Endometrial microvascular endothelial cells (primary cell): ENCODE data around the gene VEGFA. TPM values are rescaled to one million over a fixed set of nuclear protein-coding genes. Genes with fewer than 3 reads are reported as not detected.

Experiments
- in situ Hi-C: cut with HindIII; loops from 2 replicates; pipeline ENCODE4 v1.10.0; 2017; ENCODE audit warnings: low sequenced_read_pairs, low pct_unique_long_range_greater_than_20kb; ENCODE audit errors: inconsistent ontology term
- total RNA-seq: library from RNA; depleted of rRNA; stranded (reverse); fragments of >200 nt; gene quantifications from one replicate; pipeline ENCODE4 v1.2.3, GENCODE V29; 2015; ENCODE audit errors: inconsistent ontology term

The VEGFA gene
- total RNA-seq = 12.4 TPM

GRCh38 chr6:43769526-43770371 is at the start of gene VEGFA:
VEGFA (plus strand) TSS chr6:43770211.
- in situ Hi-C loops = no loop called here

- in situ Hi-C loops = no loop called here
Measured at GRCh38 chr6:43720999-43721398, 49.0 kb upstream of the VEGFA start.

- in situ Hi-C loops = no loop called here
Measured at GRCh38 chr6:43722920-43723545, 47.0 kb upstream of the VEGFA start.

- in situ Hi-C loops = no loop called here
Measured at GRCh38 chr6:43723737-43724295, 46.2 kb upstream of the VEGFA start.

- in situ Hi-C loops = no loop called here
Measured at GRCh38 chr6:43724354-43724753, 45.7 kb upstream of the VEGFA start.

- in situ Hi-C loops = no loop called here
Measured at GRCh38 chr6:43724914-43725642, 44.9 kb upstream of the VEGFA start.

- in situ Hi-C loops = no loop called here
Measured at GRCh38 chr6:43725643-43726580, 44.1 kb upstream of the VEGFA start.

- in situ Hi-C loops = no loop called here
Measured at GRCh38 chr6:43727634-43728033, 42.4 kb upstream of the VEGFA start.

- in situ Hi-C loops = no loop called here
Measured at GRCh38 chr6:43728586-43728985, 41.4 kb upstream of the VEGFA start.

- in situ Hi-C loops = no loop called here
Measured at GRCh38 chr6:43729537-43729936, 40.5 kb upstream of the VEGFA start.

GRCh38 chr6:43730634-43731033 is 39.4 kb upstream of the VEGFA start:
- in situ Hi-C loops = no loop called here

GRCh38 chr6:43733471-43734293 is 36.3 kb upstream of the VEGFA start:
- in situ Hi-C loops = no loop called here

- in situ Hi-C loops = no loop called here
Measured at GRCh38 chr6:43734294-43734665, 35.7 kb upstream of the VEGFA start.

- in situ Hi-C loops = no loop called here
Measured at GRCh38 chr6:43735642-43736199, 34.3 kb upstream of the VEGFA start.

GRCh38 chr6:43736211-43736786 is 33.7 kb upstream of the VEGFA start:
- in situ Hi-C loops = no loop called here

GRCh38 chr6:43736844-43737243 is 33.2 kb upstream of the VEGFA start:
- in situ Hi-C loops = no loop called here
